DMS153 treated with DMSO at 0.1 percent for 48 hours (cell line): ENCODE results near the gene GALNT3.

ENCODE experiments used
- DNase-seq: peaks from one replicate; lab custom pipeline; 2025; ENCODE audit not compliant: unreplicated experiment; lab: John Stamatoyannopoulos, UW

The GALNT3 gene

DNA sequence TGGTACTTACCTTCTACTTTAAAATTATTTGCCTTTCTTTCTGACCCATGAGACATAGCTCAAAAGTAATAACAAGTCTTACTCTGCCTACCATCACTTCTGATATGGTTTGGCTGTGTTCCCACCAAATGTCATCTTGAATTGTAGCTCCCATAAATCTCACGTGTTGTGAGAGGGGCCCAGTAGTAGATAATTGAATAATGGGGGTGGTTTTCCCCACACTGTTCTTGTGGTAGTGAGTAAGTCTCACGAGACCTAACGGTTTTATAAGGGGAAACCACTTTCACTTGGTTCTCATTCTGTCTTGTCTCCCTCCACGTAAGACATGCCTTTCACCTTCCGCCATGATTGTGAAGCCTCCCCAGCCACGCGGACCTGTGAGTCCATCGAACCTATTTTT lies 47.5 kb downstream of the GALNT3 start:
- DNase-seq, result no peak

DNA sequence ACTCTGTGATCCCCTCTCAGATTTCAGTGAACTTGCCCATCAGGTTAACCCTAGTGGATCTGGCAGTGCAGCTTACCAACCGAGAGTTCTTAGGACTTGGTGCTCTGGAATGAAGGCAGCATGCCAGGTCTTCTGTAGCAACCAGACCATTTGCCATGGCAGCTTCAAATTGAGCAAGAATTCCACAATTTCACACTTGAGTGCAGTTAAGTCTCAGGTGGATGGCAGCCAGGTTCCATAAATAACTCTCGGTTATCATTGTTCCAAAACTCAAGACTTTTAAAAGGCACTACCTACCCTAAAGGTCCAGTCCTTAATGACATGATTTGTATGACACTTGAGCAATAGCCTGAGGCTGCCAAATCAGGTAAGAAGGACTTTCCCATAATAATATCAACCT lies 48.1 kb downstream of the GALNT3 start:
- no peak for DNase-seq

DNA sequence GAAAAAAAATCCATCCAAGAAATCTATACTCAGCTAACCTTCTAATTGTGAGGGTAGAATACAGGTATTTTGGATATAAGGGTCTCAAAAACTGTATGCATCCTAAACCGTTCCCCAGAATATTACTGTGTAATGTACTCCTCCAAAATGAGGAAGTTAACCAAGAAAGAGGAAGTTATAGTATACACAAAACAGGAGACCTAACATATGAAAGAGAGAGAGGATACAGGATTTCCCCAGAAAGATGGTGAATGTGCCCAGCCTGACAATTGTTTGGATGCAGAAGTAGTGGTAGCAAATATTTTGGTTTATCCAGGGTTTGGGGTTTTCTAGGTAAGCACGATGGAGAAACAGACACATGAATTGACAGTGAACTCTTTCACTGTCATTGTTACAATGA lies 50.6 kb downstream of the GALNT3 start:
- DNase-seq, result no peak

DNA sequence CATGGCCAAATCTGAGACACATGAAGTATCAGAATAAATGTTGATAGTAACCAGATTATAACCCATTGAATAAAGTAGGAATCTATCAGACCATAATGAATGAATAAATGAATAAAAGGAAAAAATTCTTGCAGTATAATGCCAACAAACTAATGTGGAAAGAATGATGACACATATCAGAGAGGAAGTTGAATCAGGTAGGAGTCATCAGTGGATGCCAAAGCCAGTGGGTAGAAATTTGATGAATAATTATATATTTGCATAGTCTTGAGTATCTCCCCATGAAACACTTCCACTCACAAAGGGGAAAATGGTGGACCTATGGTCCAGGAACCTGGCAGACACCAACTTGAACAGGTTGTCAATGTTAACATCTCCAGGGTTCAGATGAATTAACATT lies 68.6 kb downstream of the GALNT3 start:
- DNase-seq, result no peak

DNA sequence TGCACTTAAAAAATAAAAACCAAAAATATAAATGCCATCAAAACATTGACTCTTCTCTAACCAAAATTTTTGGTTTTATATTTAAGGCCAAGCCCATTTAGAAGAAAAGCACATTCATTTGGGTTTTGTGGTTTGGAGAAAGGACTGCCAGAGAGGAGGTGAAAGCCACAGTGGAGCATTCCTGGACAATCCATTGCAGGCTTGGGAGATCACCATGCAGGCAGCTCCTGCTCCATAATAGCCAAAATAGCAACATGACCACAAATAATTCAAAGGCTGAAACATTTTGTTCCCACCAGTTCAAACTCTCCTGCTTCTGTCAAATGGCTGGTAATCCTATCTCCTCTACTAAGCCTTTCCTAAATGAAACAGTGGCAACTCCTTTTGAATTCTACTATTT lies 73.5 kb downstream of the GALNT3 start:
- no peak for DNase-seq

DNA sequence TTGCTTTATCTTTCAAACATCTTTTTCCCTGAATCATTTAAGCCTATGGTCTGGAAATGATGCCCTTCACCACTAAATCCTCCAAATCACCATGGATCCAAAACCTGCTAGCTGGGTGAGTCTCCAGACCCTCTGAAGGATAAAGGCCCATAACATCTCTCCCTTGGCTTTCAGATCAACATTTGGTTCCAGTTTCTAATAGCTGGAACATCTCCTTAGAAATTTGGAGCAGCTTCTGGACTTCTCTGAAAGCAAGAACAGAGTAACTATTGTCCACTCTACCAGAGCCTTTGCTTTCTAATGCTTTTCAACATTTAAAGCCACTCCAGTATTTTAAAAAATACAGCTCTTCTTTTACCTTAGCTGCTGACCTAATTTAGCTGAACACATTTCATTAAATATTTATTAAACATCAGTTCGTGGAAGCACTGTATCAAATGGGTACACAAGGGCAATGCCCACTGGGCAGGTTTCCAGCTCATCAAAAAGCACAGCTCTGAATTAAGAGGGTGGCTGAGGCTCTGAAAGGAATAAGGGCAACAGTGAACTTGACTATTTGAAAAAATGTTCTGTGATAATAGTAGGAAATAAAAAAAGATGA lies 75.3 kb downstream of the GALNT3 start:
- DNase-seq, result peak; percentile 40

DNA sequence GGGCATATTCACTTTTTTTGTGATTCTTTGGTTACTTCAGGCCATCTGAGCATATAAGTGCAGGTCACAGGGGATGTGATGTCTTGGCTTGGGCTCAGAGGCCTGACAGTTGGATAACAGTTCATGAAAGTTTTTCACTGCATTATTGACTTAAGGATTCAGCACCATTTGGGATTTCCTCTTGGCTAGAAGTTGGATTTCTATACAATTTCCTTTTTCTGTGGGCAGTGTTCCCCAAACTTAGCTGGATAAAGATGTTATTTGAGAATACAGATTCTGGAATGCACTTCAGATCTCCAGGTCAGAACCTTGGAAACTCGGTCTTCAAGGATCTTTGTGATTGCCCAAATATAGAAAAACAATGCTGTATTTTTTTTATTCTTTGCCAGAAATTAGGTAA lies 78.0 kb downstream of the GALNT3 start:
- DNase-seq, result no peak

DNA sequence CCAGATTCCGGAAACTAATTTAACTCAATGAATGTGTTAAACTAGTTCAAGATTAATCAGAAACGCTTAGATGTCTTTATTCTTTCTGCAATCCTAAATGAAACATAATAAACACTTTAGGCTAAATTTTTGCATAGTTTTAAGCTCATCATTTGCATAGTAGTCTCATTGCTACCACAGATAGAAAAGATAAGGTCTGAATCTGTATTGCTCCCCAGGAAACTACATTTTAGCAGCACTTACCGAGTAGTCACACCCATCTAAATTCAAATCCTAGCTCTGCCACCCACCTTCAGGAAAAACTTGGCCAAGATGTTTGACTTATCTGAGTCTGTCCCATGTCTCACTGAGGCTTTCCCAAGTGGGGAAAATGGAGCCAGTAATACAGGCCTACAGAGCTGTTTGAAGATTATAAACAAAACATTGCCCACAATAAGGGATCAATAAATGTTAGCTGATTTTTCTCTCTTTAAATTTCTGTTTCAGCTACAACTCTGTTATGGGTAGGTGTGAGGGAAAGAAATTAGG lies 87.0 kb downstream of the GALNT3 start:
- DNase-seq, result no peak

DNA sequence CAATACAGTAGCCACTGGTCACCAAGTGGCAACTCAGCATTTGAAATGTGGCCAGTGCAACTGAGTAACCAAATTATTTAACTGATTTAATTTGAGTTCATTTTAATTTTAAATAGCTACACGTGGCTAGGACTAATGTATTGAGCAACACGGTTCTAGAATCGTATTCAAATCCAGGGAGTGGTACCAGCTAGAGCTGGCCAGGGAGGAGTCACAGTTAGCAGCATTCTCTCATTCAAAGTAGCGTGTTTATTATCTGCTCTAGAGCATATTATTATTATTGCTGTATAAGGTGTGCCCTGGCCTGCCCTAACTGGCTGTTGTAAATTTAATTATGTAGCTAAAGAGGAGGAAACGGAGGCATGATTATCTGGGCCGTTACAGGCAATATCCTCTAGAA lies 92.9 kb downstream of the GALNT3 start:
- no peak for DNase-seq

DNA sequence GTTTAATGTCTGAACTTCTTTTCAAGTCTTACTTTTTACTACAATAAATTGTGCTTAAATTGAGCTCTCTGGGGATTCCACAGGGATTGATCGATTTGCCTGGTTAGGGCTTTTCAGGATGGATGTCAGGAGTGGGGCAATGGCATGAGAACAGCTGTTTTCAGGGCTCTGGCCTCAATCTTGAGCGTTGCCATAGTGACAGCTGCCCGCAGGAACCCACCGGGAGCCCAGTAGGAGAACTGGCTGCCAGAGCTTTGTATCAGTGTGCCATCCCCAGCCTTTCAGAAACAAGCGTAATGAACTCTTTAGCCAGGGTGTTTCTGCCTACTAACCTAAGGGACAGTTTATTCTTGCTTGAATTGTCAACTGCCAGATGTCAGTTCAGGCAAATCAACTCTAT lies 93.5 kb downstream of the GALNT3 start:
- DNase-seq, result no peak

DNA sequence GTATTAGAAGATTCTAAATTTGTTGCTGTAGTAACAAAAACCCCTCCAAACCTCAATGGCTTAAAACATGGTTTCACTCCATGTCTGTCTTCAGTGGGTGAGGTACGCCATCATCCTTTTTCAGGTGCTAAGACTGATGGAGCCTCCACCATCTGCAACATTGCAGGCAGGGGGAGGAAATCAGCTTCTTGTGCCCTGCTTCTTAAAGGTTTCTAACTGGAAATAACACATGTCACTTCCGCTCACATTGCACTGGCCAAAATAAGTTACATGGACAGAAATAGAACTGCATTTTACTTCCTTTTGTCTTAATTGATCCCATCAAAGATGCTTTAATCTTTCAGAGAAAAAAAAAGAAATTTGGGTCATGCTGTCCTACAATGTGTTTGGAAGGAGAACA lies 94.1 kb downstream of the GALNT3 start:
- no peak for DNase-seq

DNA sequence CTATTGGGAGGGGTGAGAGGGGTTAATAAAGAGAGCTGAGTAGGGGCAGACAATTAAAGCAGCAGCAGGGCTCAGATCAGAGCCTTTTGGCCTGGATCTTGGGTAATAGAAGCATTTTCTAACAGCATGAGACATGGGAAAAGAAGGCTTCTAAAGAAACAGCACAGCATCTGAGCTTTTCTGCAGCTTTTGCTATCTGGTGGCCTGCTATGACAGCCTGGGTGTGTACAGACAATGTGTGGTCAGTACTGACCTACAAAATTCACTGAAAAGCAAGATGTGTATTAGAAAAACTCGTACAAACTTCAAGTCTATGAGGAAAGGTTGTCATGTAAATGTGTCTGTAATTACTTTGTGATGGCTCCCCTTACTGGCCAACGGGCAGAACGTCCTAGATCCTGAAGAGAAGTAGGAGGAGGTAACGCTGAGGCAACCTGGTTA lies 95.6 kb downstream of the GALNT3 start:
- DNase-seq, result peak; percentile 66

DNA sequence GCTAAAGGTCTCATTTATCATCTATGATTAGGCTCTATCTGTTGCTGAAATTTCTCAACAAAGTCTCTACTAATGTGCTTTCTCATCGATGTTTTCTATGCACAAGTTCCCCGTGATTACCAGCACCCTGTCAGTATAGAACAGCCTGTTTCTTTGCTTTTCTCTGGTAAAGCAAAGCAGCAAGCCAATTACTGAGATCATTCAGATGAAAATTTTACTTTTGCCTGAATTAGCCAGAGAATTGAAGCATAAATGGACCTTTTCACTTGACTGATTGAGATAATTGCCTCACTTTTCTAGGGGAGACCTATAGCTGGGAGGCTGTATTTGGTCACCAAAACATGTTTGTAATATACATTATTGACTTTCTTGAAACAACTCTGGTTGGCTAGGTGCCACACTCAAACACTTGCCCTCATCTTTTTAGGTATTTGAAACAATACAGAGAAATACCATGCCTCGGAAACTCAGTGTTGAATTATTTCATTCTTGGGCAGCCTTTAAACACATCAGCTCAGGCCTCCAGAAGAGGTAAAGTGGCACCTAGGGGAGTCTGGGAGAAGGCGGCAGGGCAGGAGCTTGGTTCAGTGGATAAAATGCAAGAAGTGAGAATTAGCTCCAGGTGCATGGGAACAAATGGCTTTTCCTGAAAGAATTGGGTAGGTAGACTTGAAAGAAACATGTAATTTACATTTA lies 96.2 kb downstream of the GALNT3 start:
- no peak for DNase-seq
